DND-41 (cell line): ENCODE results near the gene NDUFS8.

ENCODE experiments used
- ATAC-seq: fragments of 200-7000 bp; cut with Tn5 transposase; 3 replicates; pipeline ENCODE4 v1.9.1; 2021; ENCODE audit warnings: low read depth; ENCODE audit not compliant: insufficient read depth
- DNase-seq: peaks from one replicate; pipeline ENCODE4 v3.0.0-alpha.2; 2020
- H2AFZ ChIP-seq: 2 replicates; pipeline ENCODE4 v1.6.0; 2012; ENCODE audit warnings: low read depth, low read length
- H3K27ac ChIP-seq: 2 replicates; pipeline ENCODE4 v1.5.1; 2012; ENCODE audit warnings: low read length, inconsistent platforms
- H3K27me3 ChIP-seq: fragments of 200-600 bp; sonication (generic); 2 replicates; pipeline ENCODE4 v1.6.0; 2012; ENCODE audit warnings: low read length, mild to moderate bottlenecking, inconsistent platforms; ENCODE audit not compliant: insufficient read depth, poor library complexity
- H3K36me3 ChIP-seq: 2 replicates; pipeline ENCODE4 v1.5.1; 2012; ENCODE audit warnings: low read length, inconsistent platforms; ENCODE audit not compliant: insufficient read depth
- H3K4me1 ChIP-seq: 2 replicates; pipeline ENCODE4 v1.5.1; 2012; ENCODE audit warnings: mild to moderate bottlenecking, low read length; ENCODE audit not compliant: insufficient read depth
- H3K4me2 ChIP-seq: 2 replicates; pipeline ENCODE4 v1.6.0; 2012; ENCODE audit warnings: mild to moderate bottlenecking, moderate library complexity, low read length, inconsistent platforms; ENCODE audit not compliant: insufficient read depth
- H3K4me3 ChIP-seq, 2 experiments: fragments of 200-600 bp in 1 of 2; shearing (Covaris generic) in 1 of 2; 2 replicates each; pipeline ENCODE4 v1.5.1; 2012 to 2016; ENCODE audit warnings: inconsistent platforms in 2 of 2, low read length in 2 of 2, mild to moderate bottlenecking in 2 of 2, low read depth in 1 of 2, moderate library complexity in 1 of 2
- H3K79me2 ChIP-seq: 2 replicates; pipeline ENCODE4 v1.6.0; 2012; ENCODE audit warnings: low read length, inconsistent platforms; ENCODE audit not compliant: insufficient read depth
- H3K9ac ChIP-seq: 2 replicates; pipeline ENCODE4 v1.6.0; 2012; ENCODE audit warnings: low read depth, mild to moderate bottlenecking, inconsistent platforms, low read length, moderate library complexity
- H3K9me3 ChIP-seq: 2 replicates; pipeline ENCODE4 v1.5.1; 2012; ENCODE audit warnings: low read length, moderate library complexity, mild to moderate bottlenecking, inconsistent platforms; ENCODE audit not compliant: insufficient read depth, severe bottlenecking
- H4K20me1 ChIP-seq: 2 replicates; pipeline ENCODE4 v1.6.0; 2012; ENCODE audit warnings: low read length; ENCODE audit not compliant: insufficient read depth
- CTCF ChIP-seq: IDR thresholded peaks from 2 replicates; pipeline ENCODE4 v1.5.1; 2012; ENCODE audit warnings: borderline replicate concordance, low read length, moderate library complexity, mild to moderate bottlenecking; ENCODE audit not compliant: poor library complexity, severe bottlenecking; ENCODE audit errors: extremely low read depth
- EZH2 ChIP-seq: IDR thresholded peaks from 3 replicates; pipeline ENCODE4 v1.6.1; 2012; ENCODE audit warnings: borderline replicate concordance, low read depth, mild to moderate bottlenecking, moderate library complexity, low read length, inconsistent platforms; ENCODE audit not compliant: severe bottlenecking

NDUFS8 gene

GRCh38 chr11:68040957-68041591, 10.6 kb downstream of the NDUFS8 start:
- H3K79me2 ChIP-seq, result no peaks in the 10 kb centered on the region
- H3K27ac ChIP-seq, result no peak overlapping the region
- ATAC-seq (no peak), DNase-seq (no peak)
- H3K27me3 ChIP-seq, result no peaks in the 10 kb centered on the region
- H2AFZ ChIP-seq, result no peak overlapping the region
- H3K4me2 ChIP-seq, result no peak overlapping the region
- TF ChIP-seq EZH2, result no peak
- H3K9ac ChIP-seq, result 0 out of 2 replicates have a peak overlapping the region, but pooled peaks have one; percentile 28
- H3K4me1 ChIP-seq, result peaks cover 11% of the 10 kb centered on the region
- no peak overlapping the region for H3K4me3 ChIP-seq
- no peaks in the 10 kb centered on the region for H3K9me3 ChIP-seq
- H3K36me3 ChIP-seq, result no peaks in the 10 kb centered on the region; the same call in 1 of the 2 replicates
- H4K20me1 ChIP-seq, result no peaks in the 10 kb centered on the region; the same call in 1 of the 2 replicates

GRCh38 chr11:68041617-68042218, 11.2 kb downstream of the NDUFS8 start:
- no peak for ATAC-seq
- H3K4me3 ChIP-seq, result no peak overlapping the region
- TF ChIP-seq EZH2 (no peak), CTCF (no peak)
- H3K36me3 ChIP-seq, result no peaks in the 10 kb centered on the region
- no peaks in the 10 kb centered on the region; the same call in 1 of the 2 replicates for H4K20me1 ChIP-seq
- H3K27ac ChIP-seq, result no peak overlapping the region
- no peak for DNase-seq
- no peaks in the 10 kb centered on the region for H3K9me3 ChIP-seq
- H3K79me2 ChIP-seq, result no peaks in the 10 kb centered on the region
- no peak overlapping the region for H3K4me2 ChIP-seq
- no peak overlapping the region for H2AFZ ChIP-seq
- H3K4me1 ChIP-seq, result peaks cover 11% of the 10 kb centered on the region
- H3K9ac ChIP-seq, result no peak overlapping the region
- H3K27me3 ChIP-seq, result no peaks in the 10 kb centered on the region

GRCh38 chr11:68042219-68043028, 11.9 kb downstream of the NDUFS8 start:
- H3K9ac ChIP-seq, result no peak overlapping the region

More at GRCh38 chr11:68042219-68043028, 11.9 kb downstream of the NDUFS8 start:
- Histone ChIP-seq H3K36me3 (no peaks in the 10 kb centered on the region), H4K20me1 (no peaks in the 10 kb centered on the region), H3K79me2 (no peaks in the 10 kb centered on the region), H2AFZ (no peak overlapping the region), H3K9me3 (no peaks in the 10 kb centered on the region), H3K4me3 (no peak overlapping the region), H3K4me2 (no peak overlapping the region), H3K27me3 (no peaks in the 10 kb centered on the region), H3K4me1 (peaks cover 11% of the 10 kb centered on the region), H3K27ac (no peak overlapping the region)
- no peak for TF ChIP-seq CTCF
- ATAC-seq, result no peak
- no peak for DNase-seq
